Measurements from ENCODE around the gene CA5A.

- TF ChIP-seq, protein P1, sequence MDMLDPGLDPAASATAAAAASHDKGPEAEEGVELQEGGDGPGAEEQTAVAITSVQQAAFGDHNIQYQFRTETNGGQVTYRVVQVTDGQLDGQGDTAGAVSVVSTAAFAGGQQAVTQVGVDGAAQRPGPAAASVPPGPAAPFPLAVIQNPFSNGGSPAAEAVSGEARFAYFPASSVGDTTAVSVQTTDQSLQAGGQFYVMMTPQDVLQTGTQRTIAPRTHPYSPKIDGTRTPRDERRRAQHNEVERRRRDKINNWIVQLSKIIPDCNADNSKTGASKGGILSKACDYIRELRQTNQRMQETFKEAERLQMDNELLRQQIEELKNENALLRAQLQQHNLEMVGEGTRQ (IDR thresholded peaks at IDR 0.05; ENCODE audit: low read depth, low read length): no peak
- no peak for TF ChIP-seq RAD21 (IDR thresholded peaks at IDR 0.05; ENCODE audit: low read length)
These were observed 38.5 kb downstream of the CA5A start for GRCh38 chr16:87897521-87898505.

Data from IMR-90 (cell line).